GM18858 (cell line): ENCODE measurements around the gene GGA1.
"Not testable (repeated sequence)": the region's sequence is repeated elsewhere in the genome, so short reads cannot be mapped to it uniquely, and the experiment has no call there.

Experiments used
- ATAC-seq: cut with Tn5 transposase; IDR thresholded peaks from one replicate; pipeline ENCODE4 v1.9.1; 2021; ENCODE audit not compliant: unreplicated experiment

Gene GGA1

DNA sequence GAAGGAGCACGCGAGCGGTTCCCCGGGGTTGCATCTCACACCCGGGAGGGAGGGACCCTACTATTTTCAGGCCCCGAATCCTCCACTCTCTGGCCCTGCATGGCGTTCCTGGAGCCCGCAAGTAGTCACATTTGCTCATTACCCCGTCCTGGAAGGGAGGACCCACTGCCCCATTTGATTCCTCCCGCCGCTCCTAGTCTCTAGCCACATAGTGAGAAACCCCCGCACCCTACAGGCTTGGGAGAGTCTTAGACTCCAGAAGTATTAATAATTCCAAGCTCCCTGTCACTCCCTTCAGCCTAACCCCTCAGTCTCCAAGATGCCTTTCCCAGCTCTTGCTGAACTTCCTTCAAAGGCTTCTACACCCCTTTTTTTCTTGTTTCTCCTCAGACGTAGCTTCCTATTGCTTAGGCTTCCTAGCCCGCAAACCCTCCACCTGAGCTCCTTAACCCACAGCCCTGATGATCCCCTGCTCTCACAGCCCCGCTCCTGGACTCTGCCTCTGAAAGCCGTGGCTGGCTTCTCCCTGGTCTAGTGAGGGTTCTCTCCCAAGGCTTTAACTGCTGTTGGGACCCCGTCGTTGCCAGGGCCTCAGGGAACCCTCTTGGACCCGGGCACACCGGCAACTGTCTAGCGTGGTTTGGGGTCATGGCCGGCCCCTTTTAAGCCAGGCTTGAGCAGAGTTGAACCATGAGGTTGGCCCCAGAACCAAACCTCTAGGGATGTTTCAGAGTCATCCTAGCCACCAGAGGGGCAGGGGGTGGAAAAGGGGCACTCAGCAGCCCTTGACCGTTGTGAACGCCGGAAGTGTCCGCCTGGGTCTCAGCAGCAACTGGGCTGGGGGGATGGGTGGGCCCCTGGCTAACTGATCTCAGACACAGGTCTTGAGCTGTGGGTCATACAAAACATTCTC is 862 bp downstream of the GGA1 start:
- ATAC-seq, result no peak

DNA sequence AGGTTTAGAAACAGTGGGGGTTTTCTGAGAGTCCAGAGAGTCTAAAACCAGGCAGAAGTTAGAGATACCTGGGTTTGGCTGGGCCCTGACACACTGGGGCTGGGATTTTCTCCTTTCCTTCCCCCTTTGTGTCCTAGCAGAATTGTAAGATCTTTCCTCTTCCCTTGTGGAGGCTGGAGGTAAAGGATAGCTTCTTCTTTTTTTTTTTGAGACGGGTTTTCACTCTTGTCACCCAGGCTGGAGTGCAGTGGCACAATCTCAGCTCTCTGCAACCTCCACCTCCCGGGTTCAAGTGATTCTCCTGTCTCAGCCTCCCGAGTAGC is 1.5 kb downstream of the GGA1 start:
- ATAC-seq, result not testable (repeated sequence)

DNA sequence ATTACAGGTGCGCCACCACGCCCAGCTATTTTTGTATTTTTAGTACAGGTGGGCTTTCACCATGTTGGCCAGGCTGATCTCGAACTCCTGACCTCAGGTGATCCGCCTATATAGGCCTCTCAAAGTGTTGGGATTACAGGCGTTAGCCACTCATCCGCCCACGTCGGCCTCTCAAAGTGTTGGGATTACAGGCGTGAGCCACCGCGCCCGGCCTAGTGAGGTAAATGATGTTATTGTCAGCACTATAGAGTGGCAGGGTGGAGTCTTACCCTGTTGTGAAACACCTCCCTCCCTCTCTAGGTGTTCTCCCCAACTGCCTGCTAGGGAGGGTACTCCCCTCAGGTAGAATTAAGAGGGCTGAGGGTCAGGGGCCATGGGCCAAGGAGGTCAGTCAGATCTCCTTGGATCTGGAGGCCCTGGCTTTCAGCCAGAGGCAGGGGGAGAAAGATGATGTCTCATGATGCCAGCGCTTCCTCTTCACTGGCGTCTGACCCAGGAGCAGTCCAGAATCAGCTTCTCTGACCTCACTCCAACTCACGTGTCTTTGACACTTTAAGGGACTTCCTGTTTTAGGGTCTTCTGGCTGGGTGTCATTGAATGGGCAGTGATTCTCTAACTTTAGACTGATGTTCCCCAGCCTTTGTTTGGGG is 2.0 kb downstream of the GGA1 start:
- ATAC-seq, result no peak

DNA sequence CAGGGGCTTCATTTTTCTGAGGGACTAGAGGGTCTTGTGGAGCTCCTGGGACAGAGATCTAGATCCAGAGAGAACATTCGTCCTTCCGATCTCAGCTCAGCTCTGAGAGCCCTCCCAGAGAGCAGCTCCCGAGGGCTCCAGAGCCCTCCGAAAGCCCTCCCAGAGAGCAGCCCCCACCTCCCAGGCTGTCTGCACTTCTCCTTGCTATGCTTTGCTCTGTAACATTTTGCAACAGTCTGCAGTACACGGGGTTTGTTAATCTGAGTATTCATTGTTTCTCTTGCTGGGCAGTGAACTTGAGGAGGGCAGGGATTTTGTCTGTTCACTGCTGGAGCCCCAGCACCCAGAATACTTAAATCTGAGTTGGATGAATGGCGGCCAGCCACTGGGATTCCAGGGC is 2.6 kb downstream of the GGA1 start:
- ATAC-seq, result no peak

DNA sequence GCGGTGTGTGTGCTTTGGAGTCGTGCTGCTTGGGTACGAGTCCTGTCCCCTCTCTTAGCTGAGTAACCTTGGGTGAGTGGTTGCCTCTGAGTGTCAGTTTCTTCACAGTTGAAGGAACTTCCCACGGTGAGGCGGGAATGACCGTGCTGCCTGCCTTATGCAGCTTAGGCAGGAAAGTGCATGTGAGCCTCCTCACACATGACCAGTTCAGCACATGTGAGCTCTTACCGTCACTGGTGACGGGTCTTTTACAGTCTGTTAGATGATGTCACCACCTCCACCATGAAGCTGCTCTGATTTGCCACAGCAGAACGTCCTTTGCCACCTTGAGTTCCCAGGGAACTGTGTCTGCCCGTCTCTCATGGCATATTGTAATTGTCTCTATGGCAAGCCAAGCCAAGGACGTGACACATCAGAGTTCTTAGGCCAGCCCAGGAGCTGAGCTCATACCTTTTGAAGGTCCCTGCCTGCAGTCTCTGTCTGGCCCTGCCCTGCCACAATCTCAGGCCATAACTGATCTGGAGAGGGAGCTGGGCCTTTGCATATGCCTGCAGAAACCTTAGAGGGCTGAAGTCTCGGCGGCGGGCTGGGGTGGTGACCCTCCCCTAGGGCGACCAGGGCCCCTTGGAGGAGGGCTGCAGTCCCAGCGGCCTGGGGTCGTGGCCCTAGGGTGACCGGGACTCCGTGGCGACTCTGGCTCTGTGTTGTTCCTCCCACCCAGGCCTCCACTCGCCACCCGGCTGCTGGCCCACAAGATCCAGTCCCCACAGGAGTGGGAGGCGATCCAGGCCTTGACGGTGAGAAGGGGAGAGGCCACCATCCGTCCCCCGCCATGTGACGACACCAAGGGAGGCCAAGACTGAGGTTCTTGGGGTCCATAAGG is 7.8 kb downstream of the GGA1 start:
- no peak for ATAC-seq

DNA sequence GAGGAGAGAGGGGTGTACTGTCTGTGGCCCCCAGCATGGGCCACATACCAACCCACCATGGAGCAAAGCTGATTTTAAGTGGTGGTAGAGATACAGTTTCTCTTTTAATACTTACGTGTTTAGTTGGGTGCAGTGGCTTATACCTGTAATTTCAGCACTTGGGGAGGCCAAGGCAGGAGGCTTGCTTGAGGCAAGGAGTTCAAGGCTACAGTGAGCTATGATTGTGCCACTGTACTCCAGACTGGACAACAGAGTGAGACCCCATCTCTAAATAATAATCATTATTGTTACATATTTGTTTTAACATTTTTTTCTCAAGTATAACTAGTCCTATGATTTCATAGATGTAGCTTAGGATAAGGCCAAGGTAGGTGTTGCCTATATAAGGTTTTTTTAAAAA is 8.8 kb downstream of the GGA1 start:
- no peak for ATAC-seq

DNA sequence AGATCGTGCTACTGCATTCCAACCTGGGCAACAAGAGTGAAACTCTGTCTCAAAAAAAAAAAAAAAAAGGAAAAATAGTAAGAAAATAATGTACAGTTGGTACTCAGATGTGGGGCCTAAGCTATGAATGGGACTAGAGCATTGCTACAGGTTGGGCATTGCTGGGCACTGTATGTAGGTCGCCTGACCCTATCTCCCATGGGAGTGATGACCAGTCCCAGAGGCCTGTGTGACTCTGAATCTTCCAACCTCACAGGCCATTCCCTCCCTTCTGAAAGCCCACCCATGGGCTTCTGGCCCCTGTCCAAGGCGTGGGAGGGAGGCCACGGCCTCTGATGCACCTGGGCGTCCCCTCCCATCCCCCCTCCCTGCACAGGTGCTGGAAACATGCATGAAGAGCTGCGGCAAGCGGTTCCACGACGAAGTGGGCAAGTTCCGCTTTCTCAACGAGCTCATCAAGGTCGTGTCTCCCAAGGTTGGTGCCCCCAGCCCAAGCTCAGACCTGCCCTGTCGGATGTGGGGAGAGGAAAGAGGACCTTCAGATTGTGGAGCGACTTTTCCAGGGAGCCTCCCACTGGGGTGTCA is 9.5 kb downstream of the GGA1 start:
- ATAC-seq, result no peak

DNA sequence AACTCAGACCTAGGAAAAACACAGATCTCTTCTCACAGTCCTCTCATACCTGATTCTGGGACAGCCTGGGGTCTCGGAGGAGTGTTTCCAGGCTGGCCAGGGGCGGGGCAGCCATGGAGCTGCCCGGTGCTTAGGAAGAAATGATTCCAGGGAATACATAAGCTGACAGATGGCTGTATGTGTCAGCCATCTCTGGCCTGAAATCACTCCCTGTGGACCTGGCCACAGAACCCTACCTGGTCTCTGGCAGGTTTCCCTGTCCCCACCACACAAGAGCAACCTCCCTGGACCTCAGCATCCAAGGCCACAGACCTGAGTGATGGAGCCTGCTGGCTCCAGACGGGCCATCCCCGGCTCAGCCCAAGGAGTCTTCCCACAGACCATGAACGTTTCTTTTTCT is 10.0 kb downstream of the GGA1 start:
- ATAC-seq, result no peak

DNA sequence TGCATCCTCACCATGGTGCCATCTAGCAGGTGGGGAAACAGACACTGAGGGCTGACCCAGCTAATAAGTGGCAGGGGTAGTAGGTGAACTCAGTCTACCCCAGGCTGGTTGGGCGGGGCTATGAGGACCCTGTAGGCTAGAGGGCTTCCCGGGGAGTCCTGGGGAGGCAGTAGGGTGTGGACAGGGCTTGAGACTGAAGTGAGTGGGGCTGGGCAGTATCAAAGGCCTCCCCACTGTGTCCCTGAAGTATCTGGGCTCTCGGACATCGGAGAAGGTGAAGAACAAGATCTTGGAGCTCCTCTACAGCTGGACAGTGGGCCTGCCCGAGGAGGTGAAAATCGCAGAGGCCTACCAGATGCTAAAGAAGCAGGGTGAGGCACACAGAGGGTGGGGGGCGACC is 11.4 kb downstream of the GGA1 start:
- no peak for ATAC-seq

DNA sequence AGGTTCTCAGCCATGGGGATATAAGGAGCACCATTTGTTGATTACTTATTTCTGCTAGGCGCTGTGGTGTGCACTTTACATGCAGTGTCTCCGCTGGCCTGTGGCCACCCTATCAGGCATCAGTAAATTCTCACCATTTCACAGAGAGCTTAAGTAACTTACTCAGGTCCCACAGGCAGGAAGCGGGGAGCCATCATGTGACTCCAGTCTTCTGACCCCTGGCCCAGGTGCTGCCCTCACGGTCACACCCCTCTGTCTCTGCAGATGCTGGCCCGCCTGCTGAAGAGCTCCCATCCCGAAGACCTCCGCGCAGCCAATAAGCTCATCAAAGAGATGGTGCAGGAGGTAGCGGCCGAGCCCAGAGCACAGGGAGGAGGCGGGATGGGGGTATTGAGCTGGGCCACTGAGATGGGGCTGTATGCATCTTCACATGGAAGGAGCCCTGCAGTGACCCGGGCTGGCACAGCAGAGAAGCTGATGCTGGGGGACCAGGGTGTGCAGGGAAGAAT is 12.8 kb downstream of the GGA1 start:
- no peak for ATAC-seq

DNA sequence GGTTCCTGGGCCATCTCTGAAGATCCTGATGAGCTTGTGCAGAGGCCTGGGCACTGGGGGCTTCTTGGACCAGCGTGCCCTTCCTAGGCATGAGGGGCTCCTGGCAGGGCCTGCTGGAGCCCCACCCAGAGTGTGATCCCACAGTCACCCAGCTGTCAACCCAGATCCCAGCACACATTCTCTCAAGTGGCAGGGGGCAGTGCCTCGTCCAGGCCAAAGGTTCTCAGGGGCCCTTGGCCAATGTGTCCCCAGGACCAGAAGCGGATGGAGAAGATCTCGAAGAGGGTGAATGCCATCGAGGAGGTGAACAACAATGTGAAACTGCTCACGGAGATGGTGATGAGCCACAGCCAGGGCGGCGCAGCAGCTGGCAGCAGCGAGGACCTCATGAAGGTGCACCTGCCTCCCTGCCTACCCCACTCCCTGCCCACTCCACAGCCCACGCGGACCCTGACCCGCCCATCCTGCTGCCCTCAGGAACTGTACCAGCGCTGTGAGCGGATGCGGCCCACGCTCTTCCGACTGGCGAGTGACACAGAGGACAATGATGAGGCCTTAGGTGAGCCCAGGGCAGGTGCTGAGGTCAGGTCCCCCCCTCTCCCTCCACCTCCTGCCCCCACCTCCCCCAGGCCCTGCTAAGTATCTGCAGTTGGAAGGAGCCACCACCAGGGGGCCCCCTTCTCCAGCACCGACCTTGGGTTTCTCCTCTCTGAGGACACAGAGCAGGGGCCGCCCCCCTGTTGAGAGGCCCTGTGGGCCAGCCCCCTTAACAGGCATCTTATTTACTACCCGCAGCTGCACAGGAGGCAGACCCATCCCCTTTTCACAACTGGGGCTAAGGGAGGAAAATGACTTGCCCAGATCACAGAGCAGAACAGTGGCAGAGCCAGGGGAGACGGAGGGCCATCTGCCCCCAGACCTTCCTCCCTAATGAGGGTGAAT is 14.7 kb downstream of the GGA1 start:
- ATAC-seq, result no peak

DNA sequence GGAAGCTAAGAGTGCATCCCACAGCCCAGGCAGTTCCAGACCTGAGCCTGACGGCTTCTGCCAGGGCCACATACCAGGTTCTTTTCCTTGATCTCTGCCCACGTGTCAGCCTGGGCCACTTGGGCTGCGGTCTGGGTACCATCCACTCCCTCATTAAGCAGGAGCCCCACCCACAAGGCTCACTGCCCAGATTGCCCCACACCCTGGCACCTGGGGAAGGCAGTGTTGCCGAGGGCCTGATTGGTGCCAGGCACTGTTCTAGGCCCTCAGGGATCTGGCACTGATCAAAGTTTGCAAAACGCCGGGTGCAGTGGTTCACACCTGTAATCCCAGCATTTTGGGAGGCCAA is 15.4 kb downstream of the GGA1 start:
- ATAC-seq, result no peak

DNA sequence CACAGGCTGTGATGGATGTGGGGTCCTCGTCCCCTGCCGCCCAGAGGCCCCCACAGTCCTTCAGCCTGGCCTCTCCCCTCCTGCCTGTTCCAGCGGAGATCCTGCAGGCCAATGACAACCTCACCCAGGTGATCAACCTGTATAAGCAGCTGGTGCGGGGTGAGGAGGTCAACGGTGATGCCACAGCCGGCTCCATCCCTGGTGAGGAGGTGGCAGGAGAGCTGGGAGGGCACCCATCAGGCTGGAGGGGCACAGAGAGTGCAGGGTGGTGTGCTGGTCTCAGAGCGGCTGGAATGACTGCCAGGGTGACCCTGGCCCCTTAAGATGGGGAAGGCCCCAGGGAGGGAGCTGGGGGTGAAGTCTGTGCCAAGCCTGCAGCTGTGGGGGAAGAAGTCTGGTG is 16.2 kb downstream of the GGA1 start:
- ATAC-seq, result no peak

DNA sequence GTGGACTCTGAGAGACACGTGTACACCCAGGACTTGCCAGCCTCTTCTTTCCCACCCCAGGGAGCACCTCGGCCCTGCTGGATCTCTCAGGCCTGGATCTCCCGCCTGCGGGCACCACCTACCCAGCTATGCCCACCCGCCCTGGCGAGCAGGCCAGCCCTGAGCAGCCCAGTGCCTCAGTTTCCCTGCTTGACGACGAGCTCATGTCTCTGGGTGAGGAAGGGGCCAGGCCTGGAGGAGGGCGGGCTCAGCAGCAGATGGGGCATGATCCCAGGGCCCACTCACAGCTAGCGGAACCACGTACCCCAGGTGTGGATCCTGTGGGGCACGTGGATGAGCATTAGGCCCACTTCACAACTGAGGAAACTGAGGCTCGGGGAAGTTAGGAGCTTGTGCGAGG is 17.1 kb downstream of the GGA1 start:
- no peak for ATAC-seq

DNA sequence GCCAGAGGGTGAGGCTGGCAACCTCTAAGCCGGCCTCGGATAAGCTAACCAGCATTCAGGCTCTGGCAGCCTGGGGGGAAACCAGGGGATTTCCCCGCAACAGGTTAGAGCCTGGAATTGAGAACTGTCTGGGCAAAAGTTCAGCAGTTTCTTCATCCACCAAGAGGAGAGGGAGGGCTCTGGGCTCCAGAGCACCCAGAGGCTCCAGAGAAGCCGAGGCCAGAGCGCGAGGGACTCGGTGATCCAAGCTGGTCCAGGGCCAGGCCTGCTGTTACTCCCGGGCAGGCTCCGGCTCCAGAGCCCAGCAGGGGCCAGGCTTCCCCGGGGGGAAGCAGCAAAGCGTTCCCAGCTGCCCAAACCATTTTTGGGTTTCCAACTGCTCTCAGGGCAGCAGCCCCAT is 17.5 kb downstream of the GGA1 start:
- no peak for ATAC-seq

DNA sequence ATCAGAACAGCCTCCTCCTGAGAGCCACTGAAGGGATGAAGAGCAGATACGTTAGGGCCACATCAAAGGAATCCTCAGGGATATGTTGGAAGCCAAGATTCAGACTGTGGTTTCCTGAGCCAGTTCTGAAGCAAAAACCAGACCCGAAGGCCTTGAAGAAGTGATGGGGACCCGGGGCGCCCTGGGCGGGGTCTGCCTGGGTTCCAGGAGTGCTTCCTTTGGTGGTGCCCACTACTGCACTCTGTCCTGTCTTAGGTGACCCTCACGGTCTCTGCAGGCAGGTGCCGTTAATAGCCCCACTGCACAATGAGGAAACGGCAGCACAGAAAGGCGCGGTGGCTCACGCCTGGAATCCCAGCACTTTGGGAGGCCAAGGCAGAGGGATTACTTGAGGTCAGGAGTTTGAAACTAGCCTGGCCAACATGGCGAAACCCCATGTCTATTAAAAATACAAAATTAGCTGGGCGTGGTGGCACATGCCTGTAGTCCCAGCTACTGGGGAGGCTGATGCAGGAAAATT is 18.0 kb downstream of the GGA1 start:
- no peak for ATAC-seq

DNA sequence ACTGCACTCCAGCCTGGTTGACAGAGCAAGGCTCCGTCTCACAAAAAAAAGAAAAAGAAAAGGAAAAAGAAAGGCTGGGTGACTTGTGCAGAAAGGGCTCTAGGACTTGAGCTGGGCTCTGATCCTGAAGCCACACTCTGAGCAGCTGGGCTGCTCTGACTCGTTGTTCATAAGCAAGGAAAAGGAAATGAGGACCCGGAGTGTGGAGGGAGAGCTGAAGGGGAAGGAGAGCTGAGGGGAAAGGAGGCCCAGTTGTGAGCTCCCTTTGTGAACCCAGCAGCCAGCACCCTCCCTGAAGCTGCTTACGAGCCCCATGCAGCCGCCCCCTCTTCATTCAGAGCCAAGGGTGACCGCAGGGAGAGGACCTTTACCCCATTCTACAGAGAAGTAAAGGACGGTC is 18.5 kb downstream of the GGA1 start:
- ATAC-seq, result no peak

DNA sequence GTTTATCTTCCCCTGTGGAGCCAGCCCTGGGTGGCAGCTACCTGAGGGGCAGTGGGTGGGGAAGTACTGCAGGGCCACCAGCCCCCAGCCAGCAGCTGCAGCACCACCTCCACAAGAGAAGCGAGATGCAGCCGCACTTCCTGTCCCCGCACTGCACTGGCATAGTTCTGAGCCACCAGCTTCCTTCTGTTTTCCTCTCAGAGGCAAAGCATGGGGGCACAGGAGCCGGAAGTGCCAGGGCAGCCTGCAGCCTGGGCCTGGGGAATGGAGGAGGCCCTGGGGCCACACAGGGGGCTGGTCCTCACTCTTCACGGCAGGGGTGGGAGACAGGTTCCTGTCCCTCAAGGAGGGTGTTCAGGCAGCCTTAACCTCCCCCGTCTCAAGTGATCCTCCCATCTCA is 18.9 kb downstream of the GGA1 start:
- no peak for ATAC-seq

DNA sequence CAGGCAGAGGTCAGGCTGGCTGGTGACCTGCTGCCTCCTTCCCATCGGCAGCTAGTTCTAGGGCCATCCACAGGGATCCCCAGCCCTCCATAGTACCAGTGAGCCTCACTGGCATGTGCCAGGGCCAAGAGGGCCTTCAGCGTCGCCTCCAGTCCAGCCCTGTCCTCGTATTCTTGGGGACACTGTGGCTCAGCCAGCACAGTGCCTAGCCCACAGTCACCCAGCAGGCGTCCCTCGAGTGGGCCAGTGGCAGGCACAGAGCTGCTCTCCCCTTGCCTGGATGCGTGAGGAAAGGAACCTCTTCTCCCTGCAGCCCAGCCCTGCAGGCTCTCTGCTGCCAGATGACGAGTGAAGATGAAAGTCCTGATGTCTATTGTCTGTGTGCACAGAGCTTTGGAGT is 20.2 kb downstream of the GGA1 start:
- no peak for ATAC-seq

DNA sequence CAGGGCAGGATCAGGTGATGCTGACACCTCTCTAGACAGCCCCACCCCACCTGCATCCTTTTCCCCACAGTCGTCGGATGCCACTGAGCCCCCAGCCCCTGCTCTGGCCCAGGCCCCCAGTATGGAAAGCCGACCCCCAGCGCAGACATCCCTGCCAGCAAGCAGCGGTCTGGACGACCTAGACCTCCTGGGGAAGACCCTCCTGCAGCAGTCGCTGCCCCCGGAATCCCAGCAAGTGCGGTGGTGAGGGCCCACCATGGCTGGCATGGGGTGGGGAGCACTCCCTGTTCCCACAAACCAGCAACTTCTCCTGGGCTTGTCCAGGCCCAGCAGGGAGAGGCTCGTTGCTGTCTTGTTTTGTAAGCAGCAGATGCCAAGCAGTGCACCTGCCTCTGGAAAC is 21.3 kb downstream of the GGA1 start:
- no peak for ATAC-seq
